Activated CD4-positive, alpha-beta memory T cell treated with anti-CD3 and anti-CD28 coated beads, Interleukin-2, amount 10 ng/mL, durations not matched to agents 7 days and 5 days (primary cell): ENCODE data around the gene MINK1. TPM values are rescaled to one million over a fixed set of nuclear protein-coding genes. Genes with fewer than 3 reads are reported as not detected.

Experiments used
- CTCF ChIA-PET: fragments of 350-600 bp; sonication (Branson Sonifier 250); formaldehyde crosslinking; loops from one replicate; lab custom pipeline; 2021; ENCODE audit warnings: antibody characterized with exemption, inconsistent platforms; lab: Charles Lee
- POLR2A ChIA-PET: fragments of 350-600 bp; sonication (Branson Sonifier 250); formaldehyde crosslinking; loops from one replicate; lab custom pipeline; 2021; ENCODE audit warnings: antibody characterized with exemption; lab: Charles Lee
- DNase-seq: peaks from one replicate; pipeline ENCODE4 v3.0.0-alpha.2; 2020
- H3K27ac Mint-ChIP-seq: one replicate; pipeline ENCODE4 v1.8.0; 2021; ENCODE audit warnings: mild to moderate bottlenecking, mixed read lengths
- H3K27me3 Mint-ChIP-seq: one replicate; pipeline ENCODE4 v1.8.0; 2021; ENCODE audit warnings: mixed read lengths
- H3K36me3 Mint-ChIP-seq: one replicate; pipeline ENCODE4 v1.8.0; 2021; ENCODE audit warnings: low read depth, mixed read lengths
- H3K4me1 Mint-ChIP-seq: one replicate; pipeline ENCODE4 v1.8.0; 2021; ENCODE audit warnings: mixed read lengths
- H3K4me3 Mint-ChIP-seq: one replicate; pipeline ENCODE4 v1.8.0; 2021; ENCODE audit warnings: mild to moderate bottlenecking, mixed read lengths
- H3K9me3 Mint-ChIP-seq: one replicate; pipeline ENCODE4 v1.8.0; 2021; ENCODE audit warnings: mixed read lengths
- total RNA-seq, 2 experiments: library from RNA; stranded (reverse); gene quantifications; one replicate each; pipeline ENCODE4 v1.2.3, GENCODE V29; 2021

The MINK1 gene
- total RNA-seq: 100 to 1,000 TPM; 107 to 109 TPM

- DNase-seq: peak; percentile 92
- ChIA-PET CTCF (interaction anchor here (2.0 kb wide), 1 partner anchor 43 kb away, joined by 6 read pairs; no protein-coding TSS in a partner anchor), POLR2A (interaction anchor here (1.0 to 2.1 kb wide), 6 partner anchors 26 to 125 kb away, joined by 3 to 5 read pairs (median 4); partner anchors contain the start of genes ARRB2 and PSMB6)
- Mint-ChIP-seq H3K9me3 (no peaks in the 10 kb centered on the region), H3K4me1 (peaks cover 37% of the 10 kb centered on the region), H3K27me3 (peaks cover 3% of the 10 kb centered on the region), H3K27ac (peak within 1 kb of the TSS; percentile 84), H3K4me3 (peak within 1 kb of the TSS; percentile 92), H3K36me3 (peaks cover 17% of the 10 kb centered on the region)
Observed at GRCh38 chr17:4833178-4833940, at the start of gene MINK1. TSS of gene MINK1 (plus strand) at chr17:4833340. CDS start at chr17:4833584, 244 bp downstream.

GRCh38 chr17:4785311-4786105 is 47.6 kb upstream of the MINK1 start:
- ChIA-PET CTCF (interaction anchor here (2.0 kb wide), 1 partner anchor 75 kb away, joined by 7 read pairs; the partner anchor contains the start of gene ARRB2), POLR2A (interaction anchor here (1.0 to 1.7 kb wide), 4 partner anchors 13 to 113 kb away, joined by 3 to 6 read pairs (median 4); partner anchors contain the start of genes C17orf107, PLD2 and TM4SF5)
- H3K4me3 Mint-ChIP-seq: no peak overlapping the region
- H3K27me3 Mint-ChIP-seq: peaks cover 59% of the 10 kb centered on the region
- H3K4me1 Mint-ChIP-seq: peaks cover 32% of the 10 kb centered on the region
- H3K27ac Mint-ChIP-seq: no peak overlapping the region
- H3K9me3 Mint-ChIP-seq: no peaks in the 10 kb centered on the region
- DNase-seq: no peak
- H3K36me3 Mint-ChIP-seq: no peaks in the 10 kb centered on the region

GRCh38 chr17:4786106-4786511 is 47.0 kb upstream of the MINK1 start, which contains the start of gene VMO1:
TSS of gene VMO1 (minus strand) at chr17:4786364. CDS start at chr17:4786352, 12 bp downstream.
- H3K27me3 Mint-ChIP-seq: peaks cover 56% of the 10 kb centered on the region

GRCh38 chr17:4786516-4786915 is 46.6 kb upstream of the MINK1 start:
- Mint-ChIP-seq H3K27me3 (peaks cover 56% of the 10 kb centered on the region), H3K4me3 (no peak overlapping the region), H3K9me3 (no peaks in the 10 kb centered on the region), H3K36me3 (no peaks in the 10 kb centered on the region), H3K4me1 (peaks cover 40% of the 10 kb centered on the region), H3K27ac (no peak overlapping the region)
- POLR2A ChIA-PET: interaction anchor here (1.0 to 1.7 kb wide), 6 partner anchors 9 to 75 kb away, joined by 3 to 7 read pairs (median 4); partner anchors contain the start of genes PLD2, PSMB6 and TM4SF5
- CTCF ChIA-PET: interaction anchor here (0.8 to 2.0 kb wide), 7 partner anchors 7 to 105 kb away, joined by 3 to 7 read pairs (median 3); partner anchors contain the start of genes ARRB2, MED11, PSMB6 and TM4SF5
- DNase-seq: no peak

More at GRCh38 chr17:4786106-4786511, 47.0 kb upstream of the MINK1 start, which contains the start of gene VMO1:
- DNase-seq: no peak
- POLR2A ChIA-PET: interaction anchor here (1.0 to 1.7 kb wide), 6 partner anchors 10 to 75 kb away, joined by 3 to 7 read pairs (median 4); partner anchors contain the start of genes PLD2, PSMB6 and TM4SF5
- Mint-ChIP-seq H3K9me3 (no peaks in the 10 kb centered on the region), H3K4me1 (peaks cover 37% of the 10 kb centered on the region), H3K27ac (no peak within 1 kb of the TSS), H3K36me3 (no peaks in the 10 kb centered on the region), H3K4me3 (no peak within 1 kb of the TSS)
- CTCF ChIA-PET: interaction anchor here (0.8 to 2.0 kb wide), 6 partner anchors 10 to 105 kb away, joined by 3 to 7 read pairs (median 3); partner anchors contain the start of genes ARRB2, MED11, PSMB6 and TM4SF5

GRCh38 chr17:4788159-4788806 is 44.9 kb upstream of the MINK1 start:
- Mint-ChIP-seq H3K27me3 (peaks cover 49% of the 10 kb centered on the region), H3K4me1 (peaks cover 37% of the 10 kb centered on the region), H3K27ac (no peak overlapping the region), H3K36me3 (no peaks in the 10 kb centered on the region), H3K4me3 (peak overlapping the region; percentile 41), H3K9me3 (no peaks in the 10 kb centered on the region)
- CTCF ChIA-PET: interaction anchor here (1.3 to 2.0 kb wide), 4 partner anchors 9 to 78 kb away, joined by 3 to 9 read pairs (median 6); partner anchors contain the start of genes ARRB2 and TM4SF5
- DNase-seq: no peak
- POLR2A ChIA-PET: interaction anchor here (2.8 kb wide), 1 partner anchor 12 kb away, joined by 12 read pairs; no protein-coding TSS in a partner anchor

- ChIA-PET CTCF (interaction anchor here (0.7 to 2.5 kb wide), 26 partner anchors 9 to 290 kb away, joined by 3 to 24 read pairs (median 6); partner anchors contain the start of genes ARRB2, C17orf107, CAMTA2 and MED11), POLR2A (interaction anchor here (0.7 to 2.8 kb wide), 16 partner anchors 11 to 646 kb away, joined by 3 to 33 read pairs (median 8); partner anchors contain the start of genes ARRB2, C17orf107, CYB5D2 and PELP1)
- Mint-ChIP-seq H3K27ac (peak within 1 kb of the TSS; percentile 45), H3K36me3 (no peaks in the 10 kb centered on the region), H3K4me3 (peak within 1 kb of the TSS; percentile 48), H3K4me1 (peaks cover 37% of the 10 kb centered on the region), H3K27me3 (peaks cover 43% of the 10 kb centered on the region), H3K9me3 (no peaks in the 10 kb centered on the region)
- no peak for DNase-seq
Observed at GRCh38 chr17:4788807-4789700, 44.1 kb upstream of the MINK1 start, which contains the start of gene GLTPD2. TSS of gene GLTPD2 (plus strand) at chr17:4788964. CDS start at chr17:4789012, 48 bp downstream.

- DNase-seq: no peak
- H3K27ac Mint-ChIP-seq: peak overlapping the region; percentile 45
Observed at GRCh38 chr17:4789701-4789950, 43.5 kb upstream of the MINK1 start.

GRCh38 chr17:4789951-4790704 is 43.0 kb upstream of the MINK1 start:
- Mint-ChIP-seq H3K9me3 (no peaks in the 10 kb centered on the region), H3K4me1 (peaks cover 34% of the 10 kb centered on the region), H3K4me3 (peak overlapping the region; percentile 87), H3K27me3 (peaks cover 35% of the 10 kb centered on the region), H3K27ac (peak overlapping the region; percentile 89), H3K36me3 (no peaks in the 10 kb centered on the region)
- peak; percentile 85 for DNase-seq
- CTCF ChIA-PET: interaction anchor here (0.6 to 2.5 kb wide), 37 partner anchors 9 to 289 kb away, joined by 3 to 24 read pairs (median 5); partner anchors contain the start of genes ARRB2, C17orf107, C17orf114 and CAMTA2
- POLR2A ChIA-PET: interaction anchor here (0.6 to 2.8 kb wide), 29 partner anchors 9 to 647 kb away, joined by 3 to 33 read pairs (median 4); partner anchors contain the start of genes ARRB2, C17orf107, CYB5D2 and PELP1

More at GRCh38 chr17:4789701-4789950, 43.5 kb upstream of the MINK1 start:
- Mint-ChIP-seq H3K4me3 (peak overlapping the region; percentile 48), H3K27me3 (peaks cover 37% of the 10 kb centered on the region), H3K36me3 (no peaks in the 10 kb centered on the region), H3K9me3 (no peaks in the 10 kb centered on the region), H3K4me1 (peaks cover 36% of the 10 kb centered on the region)
- ChIA-PET CTCF (interaction anchor here (0.7 to 2.5 kb wide), 29 partner anchors 9 to 290 kb away, joined by 3 to 24 read pairs (median 7); partner anchors contain the start of genes ARRB2, C17orf107, CAMTA2 and CHRNE), POLR2A (interaction anchor here (0.7 to 2.8 kb wide), 24 partner anchors 9 to 647 kb away, joined by 3 to 33 read pairs (median 4); partner anchors contain the start of genes ARRB2, C17orf107, CYB5D2 and PELP1)

- no peak for DNase-seq
- ChIA-PET CTCF (interaction anchor here (0.6 to 2.5 kb wide), 33 partner anchors 8 to 252 kb away, joined by 3 to 24 read pairs (median 6); partner anchors contain the start of genes ARRB2, C17orf107, C17orf114 and CAMTA2), POLR2A (interaction anchor here (0.7 to 2.8 kb wide), 24 partner anchors 9 to 648 kb away, joined by 3 to 33 read pairs (median 4); partner anchors contain the start of genes ARRB2, C17orf107, CYB5D2 and PELP1)
- no peaks in the 10 kb centered on the region for H3K9me3 Mint-ChIP-seq
- H3K27ac Mint-ChIP-seq: peak overlapping the region; percentile 89
- peaks cover 32% of the 10 kb centered on the region for H3K4me1 Mint-ChIP-seq
- H3K27me3 Mint-ChIP-seq: peaks cover 30% of the 10 kb centered on the region
- H3K36me3 Mint-ChIP-seq: no peaks in the 10 kb centered on the region
- peak overlapping the region; percentile 87 for H3K4me3 Mint-ChIP-seq
Observed at GRCh38 chr17:4790705-4791088, 42.4 kb upstream of the MINK1 start.

GRCh38 chr17:4795168-4795567 is 38.0 kb upstream of the MINK1 start:
- no peak for DNase-seq
- Mint-ChIP-seq H3K4me1 (peaks cover 29% of the 10 kb centered on the region), H3K9me3 (no peaks in the 10 kb centered on the region), H3K27ac (peak overlapping the region; percentile 91), H3K4me3 (peak overlapping the region; percentile 98), H3K36me3 (peaks cover 16% of the 10 kb centered on the region), H3K27me3 (peaks cover 2% of the 10 kb centered on the region)
- ChIA-PET CTCF (no interaction called here), POLR2A (no interaction called here)
